Measurements from ENCODE around the gene SLC22A3. TPM values are rescaled to one million over a fixed set of nuclear protein-coding genes. Genes with fewer than 3 reads are reported as not detected.

SLC22A3 gene
- total RNA-seq, 2 experiments from 2014 or later, result not detected

- Histone ChIP-seq H3K36me3 (ENCODE audit: insufficient read depth, low read length) (no peaks in the 10 kb centered on the region), H3K27ac (ENCODE audit: low read depth, low read length, poor library complexity, severe bottlenecking) (no peak overlapping the region), H3K79me2 (ENCODE audit: insufficient read depth, low read depth, low read length) (no peaks in the 10 kb centered on the region), H3K9me2 (ENCODE audit: insufficient read depth, low read length) (no peaks in the 10 kb centered on the region), H4K20me1 (ENCODE audit: insufficient read depth, low read length) (no peaks in the 10 kb centered on the region), H3K9me3 (ENCODE audit: low read length) (no peaks in the 10 kb centered on the region), H3K4me2 (ENCODE audit: low read length) (no peak overlapping the region), H2AFZ (ENCODE audit: low read length) (no peak overlapping the region), H3K4me3 (ENCODE audit: low read depth, low read length, poor library complexity, severe bottlenecking) (no peak overlapping the region), H3K4me1 (ENCODE audit: insufficient read depth, low read length, poor library complexity, severe bottlenecking) (no peaks in the 10 kb centered on the region)
- intact Hi-C loops (cut with micrococcal nuclease; ENCODE audit: unreplicated experiment), result no loop called here
- BruUV-seq (replicated peaks), result no TSS peak
- ChIA-PET POLR2A (no interaction called here), CTCF (ENCODE audit: unreplicated experiment) (no interaction called here)
- TF ChIP-seq CTCF (conservative IDR thresholded peaks at IDR 0.05; ENCODE audit: low read length) (no peak), EZH2phosphoT487 (IDR thresholded peaks at IDR 0.05; ENCODE audit: borderline replicate concordance, low read depth, low read length) (no peak)
- DNase-seq (ENCODE audit: low spot score), result no peak
Observed at GRCh38 chr6:160396292-160396691, 48.1 kb downstream of the SLC22A3 start.

GRCh38 chr6:160398674-160399271 lies 50.6 kb downstream of the SLC22A3 start:
- Histone ChIP-seq H3K27ac (ENCODE audit: low read depth, low read length, poor library complexity, severe bottlenecking) (no peak overlapping the region), H3K9me2 (ENCODE audit: insufficient read depth, low read length) (no peaks in the 10 kb centered on the region), H4K20me1 (ENCODE audit: insufficient read depth, low read length) (no peaks in the 10 kb centered on the region), H3K79me2 (ENCODE audit: insufficient read depth, low read depth, low read length) (no peaks in the 10 kb centered on the region), H3K36me3 (ENCODE audit: insufficient read depth, low read length) (no peaks in the 10 kb centered on the region), H3K9me3 (ENCODE audit: low read length) (no peaks in the 10 kb centered on the region), H2AFZ (ENCODE audit: low read length) (no peak overlapping the region), H3K4me3 (ENCODE audit: low read depth, low read length, poor library complexity, severe bottlenecking) (no peak overlapping the region), H3K4me1 (ENCODE audit: insufficient read depth, low read length, poor library complexity, severe bottlenecking) (no peaks in the 10 kb centered on the region), H3K4me2 (ENCODE audit: low read length) (no peak overlapping the region)
- DNase-seq (ENCODE audit: low spot score), result no peak
- BruUV-seq (replicated peaks), result no TSS peak
- intact Hi-C loops (cut with micrococcal nuclease; ENCODE audit: unreplicated experiment), result no loop called here
- ChIA-PET CTCF (ENCODE audit: unreplicated experiment) (no interaction called here), POLR2A (interaction anchor here (1.2 kb wide), 1 partner anchor 103 kb away, joined by 3 read pairs; no protein-coding TSS in a partner anchor)
- no peak for TF ChIP-seq EZH2phosphoT487 (IDR thresholded peaks at IDR 0.05; ENCODE audit: borderline replicate concordance, low read depth, low read length)
- no peak for TF ChIP-seq CTCF (conservative IDR thresholded peaks at IDR 0.05; ENCODE audit: low read length)

GRCh38 chr6:160400446-160400845 lies 52.3 kb downstream of the SLC22A3 start:
- no peak overlapping the region for H3K4me3 ChIP-seq (ENCODE audit: low read depth, low read length, poor library complexity, severe bottlenecking)
- H3K36me3 ChIP-seq (ENCODE audit: insufficient read depth, low read length), result no peaks in the 10 kb centered on the region
- intact Hi-C loops (cut with micrococcal nuclease; ENCODE audit: unreplicated experiment), result no loop called here
- H3K4me1 ChIP-seq (ENCODE audit: insufficient read depth, low read length, poor library complexity, severe bottlenecking), result no peaks in the 10 kb centered on the region
- no peaks in the 10 kb centered on the region for H4K20me1 ChIP-seq (ENCODE audit: insufficient read depth, low read length)
- TF ChIP-seq CTCF (conservative IDR thresholded peaks at IDR 0.05; ENCODE audit: low read length) (no peak), EZH2phosphoT487 (IDR thresholded peaks at IDR 0.05; ENCODE audit: borderline replicate concordance, low read depth, low read length) (no peak)
- no peak for DNase-seq (ENCODE audit: low spot score)
- CTCF ChIA-PET (ENCODE audit: unreplicated experiment), result no interaction called here
- no peaks in the 10 kb centered on the region for H3K9me2 ChIP-seq (ENCODE audit: insufficient read depth, low read length)
- H3K79me2 ChIP-seq (ENCODE audit: insufficient read depth, low read depth, low read length), result no peaks in the 10 kb centered on the region
- no peak overlapping the region for H2AFZ ChIP-seq (ENCODE audit: low read length)
- no peak overlapping the region for H3K27ac ChIP-seq (ENCODE audit: low read depth, low read length, poor library complexity, severe bottlenecking)
- POLR2A ChIA-PET, result interaction anchor here (0.6 kb wide), 2 partner anchors 17 to 1060 kb away, joined by 3 to 7 read pairs; no protein-coding TSS in a partner anchor
- no peaks in the 10 kb centered on the region for H3K9me3 ChIP-seq (ENCODE audit: low read length)
- no peak overlapping the region for H3K4me2 ChIP-seq (ENCODE audit: low read length)
- no TSS peak for BruUV-seq (replicated peaks)

All from OCI-LY7 (cell line).